Frontal cortex (tissue), 4 donors: ENCODE results near the gene ATP10A. TPM values are rescaled to one million over a fixed set of nuclear protein-coding genes. Genes with fewer than 3 reads are reported as not detected.

Experiments
- DNase-seq, 2 donors: peaks; one replicate each; pipeline ENCODE4 v3.0.0; 2012; ENCODE audit warnings: low spot score in 2 of 2
- FAIRE-seq: peaks from 2 replicates; lab custom pipeline; 2012; peaks lifted over from hg19 to GRCh38; lab: Jason Lieb, UNC
- total RNA-seq: library from RNA; depleted of rRNA; stranded (reverse); fragments of >200 nt; gene quantifications from one replicate; pipeline ENCODE4 v1.2.3, GENCODE V29; 2014
- donor health status: control.
- donor health status: control.
- donor health status: control.

ATP10A gene
- total RNA-seq, 1 donor from 2014 or later: 0.82 TPM

GRCh38 chr15:25838871-25839195 is 24.3 kb downstream of the ATP10A start:
- no peak for FAIRE-seq
- DNase-seq: no peak

DNA sequence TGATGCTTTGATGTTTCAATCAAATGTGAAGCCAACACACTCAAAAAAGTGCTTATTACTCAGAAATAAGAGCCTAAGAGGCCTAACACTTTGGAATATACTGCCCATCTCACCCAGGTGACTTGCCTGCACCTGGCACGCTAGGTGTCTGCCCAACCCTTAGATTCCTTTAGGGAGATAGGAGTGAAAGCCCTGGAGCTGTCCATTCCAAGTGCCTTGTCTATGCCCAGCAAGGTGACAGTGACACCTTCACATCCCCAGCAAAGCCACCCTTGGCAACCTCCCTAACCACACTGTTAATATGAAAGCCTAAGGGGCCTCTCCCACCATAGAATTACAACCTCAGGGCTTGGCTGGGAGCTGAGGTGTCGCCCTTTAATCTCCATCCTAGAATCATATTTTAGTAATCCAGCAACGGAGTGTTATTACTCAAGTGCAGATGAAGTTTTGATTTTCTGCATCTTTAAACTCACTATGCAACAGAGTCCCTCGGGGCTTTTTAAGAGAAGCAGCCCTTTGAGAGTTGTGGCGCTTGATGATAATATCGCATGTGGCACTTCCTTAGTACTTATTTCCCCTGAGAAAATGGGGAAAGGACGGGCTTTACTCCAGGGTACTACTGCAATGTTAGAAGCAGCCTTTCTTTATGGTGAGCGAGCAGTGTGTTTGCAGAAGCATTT is 24.8 kb downstream of the ATP10A start:
- FAIRE-seq (no peak), DNase-seq (no peak)

GRCh38 chr15:25832158-25832557 is 31.0 kb downstream of the ATP10A start:
- FAIRE-seq: no peak
- DNase-seq: no peak

DNA sequence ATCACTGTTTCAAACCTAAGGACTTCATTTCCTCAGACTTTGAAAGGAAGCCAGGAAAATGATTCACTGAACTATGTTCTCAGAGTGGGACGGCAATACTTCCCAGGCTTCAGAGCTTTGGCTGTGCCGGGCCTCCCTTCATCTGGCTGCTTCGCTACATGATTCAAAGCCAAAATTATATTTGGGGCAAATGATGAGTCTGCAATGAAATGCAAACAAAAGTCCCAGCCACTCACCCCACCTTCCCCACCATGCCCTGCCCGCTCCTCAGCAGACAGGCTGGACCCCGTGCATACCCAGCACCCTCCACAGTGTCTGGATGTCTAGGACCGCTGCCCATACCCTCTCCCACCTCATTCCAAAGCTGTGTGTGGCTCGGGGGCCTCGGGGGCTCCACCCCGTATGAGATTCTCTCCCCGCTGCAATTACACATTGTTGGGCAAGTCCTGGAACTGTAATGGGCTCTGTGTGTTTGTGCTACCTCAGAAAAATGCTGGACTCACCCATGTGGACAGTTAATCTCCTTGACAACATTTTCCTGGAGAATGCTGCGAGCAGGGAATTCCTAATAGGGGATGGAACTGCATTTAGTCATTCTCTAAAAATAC is 32.2 kb downstream of the ATP10A start:
- DNase-seq (no peak), FAIRE-seq (no peak)

- no peak for DNase-seq
- FAIRE-seq: no peak
Measured at GRCh38 chr15:25829073-25829472, 34.1 kb downstream of the ATP10A start.

- DNase-seq (no peak), FAIRE-seq (no peak)
Measured at GRCh38 chr15:25825207-25825606, 37.9 kb downstream of the ATP10A start.

DNA sequence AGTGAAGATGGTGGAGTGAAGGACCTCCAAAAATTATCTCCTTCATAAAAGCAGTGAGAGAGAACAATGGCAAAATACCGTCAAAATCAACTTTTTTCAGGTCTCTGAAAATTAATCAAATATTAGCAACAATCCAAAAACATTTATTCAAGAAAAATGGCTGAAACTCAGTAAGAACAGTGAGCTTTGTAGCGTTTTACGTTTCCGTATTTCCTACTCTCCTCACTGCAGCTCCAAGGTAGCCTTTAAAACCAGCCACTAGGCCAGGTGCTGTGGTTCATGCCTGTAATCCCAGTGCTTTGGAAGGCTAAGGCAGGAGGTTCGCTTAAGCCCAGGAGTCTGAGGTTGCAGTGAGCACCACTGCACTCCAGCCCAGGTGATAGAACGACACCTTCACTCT is 38.5 kb downstream of the ATP10A start:
- FAIRE-seq (no peak), DNase-seq (no peak)

DNA sequence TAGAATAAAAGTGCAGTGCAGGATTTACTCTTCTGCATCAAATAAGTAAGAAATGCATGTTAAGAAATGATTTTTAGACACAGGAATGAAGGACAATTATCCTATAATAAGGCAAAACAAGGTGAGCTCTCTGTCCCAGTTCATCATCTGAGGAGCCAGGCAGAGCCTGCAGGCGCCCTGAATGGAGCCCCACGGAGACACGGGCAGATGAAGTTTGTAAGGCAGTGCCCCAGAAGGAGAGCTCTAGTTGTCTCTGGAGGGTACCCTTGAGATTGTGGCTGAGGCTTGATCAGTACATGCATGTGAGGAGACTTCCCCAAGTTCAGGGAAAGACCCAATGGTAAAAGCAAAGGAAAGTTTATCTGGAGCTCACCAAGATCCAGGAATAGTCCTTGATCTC is 50.3 kb downstream of the ATP10A start:
- DNase-seq (no peak), FAIRE-seq (no peak)

DNA sequence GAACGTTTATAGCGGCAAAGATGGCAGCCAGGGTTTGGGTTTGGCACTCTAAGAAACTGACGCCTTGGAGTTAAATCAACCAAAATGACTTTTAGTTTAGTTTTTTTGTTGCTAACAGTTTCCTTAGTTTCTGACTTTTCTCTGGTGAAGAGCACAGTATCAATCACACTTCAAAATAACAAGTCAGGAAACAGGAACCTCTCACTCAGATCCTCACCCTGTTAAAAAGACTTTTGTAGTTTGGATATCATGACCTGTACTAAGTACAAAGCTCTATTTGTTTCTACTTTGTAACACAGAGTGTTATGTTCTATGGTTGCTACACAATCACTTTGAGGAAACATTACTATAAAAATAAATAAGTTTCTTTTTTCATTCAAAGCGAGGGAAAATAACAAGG is 51.1 kb downstream of the ATP10A start:
- DNase-seq (no peak), FAIRE-seq (no peak)

- DNase-seq (no peak), FAIRE-seq (no peak)
Measured at GRCh38 chr15:25811481-25811906, 51.6 kb downstream of the ATP10A start.

DNA sequence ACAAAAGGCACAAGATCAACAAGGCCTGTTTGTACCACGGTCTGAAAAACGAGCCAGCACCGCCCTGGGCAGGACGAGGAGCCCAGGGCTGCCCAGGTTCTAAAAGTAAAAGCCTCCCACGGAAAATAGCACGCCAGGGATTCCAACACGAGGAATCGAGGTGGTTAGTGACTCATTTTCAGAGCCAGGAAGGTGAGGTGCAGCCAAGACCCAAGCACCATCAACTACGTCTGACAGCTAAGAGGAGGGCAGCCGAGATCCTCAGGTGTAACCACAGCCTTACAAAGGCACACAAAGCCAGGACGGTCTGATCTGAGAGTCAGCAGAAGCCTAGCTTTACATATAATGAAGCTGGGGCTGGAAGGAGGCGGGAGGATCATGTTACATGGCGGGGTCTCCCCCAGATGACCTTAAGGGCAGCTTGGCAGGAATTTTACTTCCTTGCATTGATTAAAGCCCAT is 52.5 kb downstream of the ATP10A start:
- DNase-seq: no peak
- FAIRE-seq: no peak

- FAIRE-seq: no peak
- no peak for DNase-seq
Measured at GRCh38 chr15:25810154-25810553, 53.0 kb downstream of the ATP10A start.

DNA sequence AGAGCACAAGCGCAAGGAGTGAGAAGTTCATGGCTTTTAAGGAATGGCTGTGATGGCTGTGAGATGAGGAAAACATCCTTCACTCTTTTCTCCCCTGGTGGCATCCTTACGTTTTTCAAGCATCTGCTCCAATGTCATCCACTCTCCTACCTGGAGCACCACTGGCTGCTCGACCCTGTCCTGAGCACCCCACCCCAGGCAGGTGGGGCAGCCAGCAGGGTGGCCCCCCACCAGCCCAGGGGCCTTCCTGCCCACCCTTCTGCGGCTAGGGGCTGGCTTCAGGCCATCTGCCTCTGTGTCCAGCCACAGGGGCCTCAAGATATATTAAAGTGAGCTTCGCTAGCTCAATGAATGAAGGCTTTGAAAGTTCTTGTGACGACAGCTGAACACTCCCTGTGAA is 56.1 kb downstream of the ATP10A start:
- DNase-seq (no peak), FAIRE-seq (no peak)

- FAIRE-seq (no peak), DNase-seq (no peak)
Measured at GRCh38 chr15:25805031-25805430, 58.1 kb downstream of the ATP10A start.

DNA sequence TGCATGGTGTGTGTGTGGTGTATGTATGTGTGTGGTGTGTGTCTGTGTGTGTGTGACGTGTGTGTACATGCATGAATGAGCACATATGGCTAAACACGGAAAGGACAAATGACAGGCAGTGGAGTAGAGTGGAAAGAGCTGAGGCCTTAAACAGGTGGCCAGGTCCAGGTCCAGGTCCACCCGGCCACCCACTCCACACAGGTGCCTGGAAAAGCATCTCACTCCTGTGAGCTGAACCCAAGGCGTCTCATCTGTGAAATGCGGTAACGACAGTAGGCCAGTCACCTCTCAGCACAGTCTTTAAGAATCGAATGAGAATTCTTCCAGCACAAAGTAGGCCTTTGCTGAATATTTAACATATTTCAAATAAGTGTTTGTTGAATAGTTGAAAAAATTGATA is 58.7 kb downstream of the ATP10A start:
- FAIRE-seq (no peak), DNase-seq (no peak)

- FAIRE-seq: no peak
- DNase-seq: no peak
Measured at GRCh38 chr15:25803541-25803940, 59.6 kb downstream of the ATP10A start.

DNA sequence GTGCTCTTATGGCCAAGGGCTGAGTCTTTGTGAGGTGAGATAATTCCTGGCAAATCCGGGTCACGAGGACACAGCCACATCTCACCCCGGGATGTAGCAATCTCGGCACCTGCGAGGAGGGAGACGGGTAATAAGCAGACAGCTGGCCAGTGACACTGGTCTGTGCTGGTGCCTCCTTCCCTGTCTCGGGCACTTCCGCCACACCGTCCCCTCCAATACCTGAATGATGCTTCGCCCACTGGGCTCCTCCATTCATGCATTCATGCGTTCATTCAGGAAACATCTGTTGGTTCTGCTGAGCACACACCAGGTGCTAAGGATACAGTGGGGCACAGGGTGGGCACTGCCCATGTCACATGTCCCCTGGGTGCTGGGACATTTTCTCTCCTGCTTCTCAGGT is 60.1 kb downstream of the ATP10A start:
- DNase-seq (no peak), FAIRE-seq (no peak)

GRCh38 chr15:25802285-25802830 is 60.8 kb downstream of the ATP10A start:
- DNase-seq (no peak), FAIRE-seq (no peak)

DNA sequence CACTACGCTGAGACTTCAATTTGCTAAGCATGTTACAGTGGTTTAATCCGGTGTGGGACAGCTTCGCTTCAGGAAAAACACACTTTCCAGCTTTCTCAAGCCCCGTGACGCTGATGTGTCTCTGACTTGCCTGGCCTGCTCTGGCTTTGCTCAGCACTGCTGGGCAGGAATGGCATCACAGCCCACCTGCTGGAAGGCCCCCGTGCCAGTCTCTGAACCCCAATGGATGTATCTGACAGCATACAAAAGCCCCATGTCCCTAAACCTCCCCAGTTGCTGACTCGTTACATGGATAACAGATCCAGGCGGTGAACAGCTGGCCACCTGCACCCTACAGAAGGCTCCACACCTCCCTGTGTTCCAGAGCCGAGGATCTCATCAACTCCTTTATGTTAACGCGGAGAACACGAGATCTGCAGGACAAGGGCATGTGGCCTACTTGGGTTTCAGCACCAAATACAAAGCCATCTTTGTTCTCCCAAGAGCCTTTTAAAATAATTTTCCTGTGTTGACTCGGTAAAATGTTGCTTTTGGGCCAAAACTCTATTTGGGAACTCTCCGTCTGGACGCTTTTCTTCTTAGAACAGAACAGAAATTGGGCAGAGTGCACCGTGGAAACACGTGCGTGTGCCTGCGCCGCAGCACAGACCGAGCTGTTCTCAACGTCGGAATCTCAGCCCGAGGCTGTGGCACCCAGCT is 61.4 kb downstream of the ATP10A start:
- DNase-seq (no peak), FAIRE-seq (no peak)

DNA sequence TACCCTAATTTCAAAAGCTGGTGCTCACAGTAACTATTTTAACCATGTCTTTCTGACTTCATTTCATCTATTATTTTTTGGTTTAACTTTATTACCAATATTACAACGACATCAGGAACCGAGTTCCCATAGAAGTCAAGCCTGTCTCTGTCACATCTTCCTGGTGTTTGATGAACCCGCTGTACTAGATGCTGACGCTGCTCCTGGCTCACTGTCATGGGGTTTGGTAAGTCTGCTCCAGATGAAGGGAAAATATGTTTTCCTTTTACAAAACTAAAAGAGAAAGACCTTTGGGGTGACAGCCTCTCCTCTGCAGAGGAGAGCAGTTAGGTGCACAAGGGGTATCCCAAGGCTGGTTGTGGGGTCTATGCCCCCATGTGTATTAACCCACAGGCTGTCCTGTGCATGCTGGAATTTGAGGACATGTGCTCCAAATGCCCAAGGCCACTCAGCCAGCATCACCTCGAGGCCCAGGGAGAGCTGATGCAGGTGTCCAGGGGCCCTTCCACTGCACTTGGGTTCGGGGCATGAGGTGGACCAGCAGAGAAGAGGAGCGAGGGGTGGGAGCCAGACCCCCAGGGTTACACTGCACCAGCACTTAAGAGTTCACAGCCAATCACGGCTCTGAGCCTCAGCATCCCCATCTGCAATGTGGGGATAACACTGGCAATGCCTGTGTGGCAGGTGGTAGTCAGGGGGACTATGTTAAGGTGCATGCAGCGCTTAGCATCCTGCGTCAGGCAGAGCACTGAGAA is 62.2 kb downstream of the ATP10A start:
- DNase-seq (no peak), FAIRE-seq (no peak)
